LHCN-M2 (cell line): ENCODE measurements around the gene CRACDL. TPM values are rescaled to one million over a fixed set of nuclear protein-coding genes. Genes with fewer than 3 reads are reported as not detected.
"Not testable (repeated sequence)": the region's sequence is repeated elsewhere in the genome, so short reads cannot be mapped to it uniquely, and the experiment has no call there.

Experiments
- DNase-seq: peaks from one replicate; pipeline ENCODE4 v3.0.0-alpha.2; 2012; ENCODE audit warnings: low read depth
- total RNA-seq: library from RNA; depleted of rRNA; stranded (reverse); fragments of >200 nt; gene quantifications from 2 replicates; pipeline ENCODE4 v1.2.3, GENCODE V29; 2014

CRACDL gene
- total RNA-seq, 1 experiment from 2014 or later: not detected

DNA sequence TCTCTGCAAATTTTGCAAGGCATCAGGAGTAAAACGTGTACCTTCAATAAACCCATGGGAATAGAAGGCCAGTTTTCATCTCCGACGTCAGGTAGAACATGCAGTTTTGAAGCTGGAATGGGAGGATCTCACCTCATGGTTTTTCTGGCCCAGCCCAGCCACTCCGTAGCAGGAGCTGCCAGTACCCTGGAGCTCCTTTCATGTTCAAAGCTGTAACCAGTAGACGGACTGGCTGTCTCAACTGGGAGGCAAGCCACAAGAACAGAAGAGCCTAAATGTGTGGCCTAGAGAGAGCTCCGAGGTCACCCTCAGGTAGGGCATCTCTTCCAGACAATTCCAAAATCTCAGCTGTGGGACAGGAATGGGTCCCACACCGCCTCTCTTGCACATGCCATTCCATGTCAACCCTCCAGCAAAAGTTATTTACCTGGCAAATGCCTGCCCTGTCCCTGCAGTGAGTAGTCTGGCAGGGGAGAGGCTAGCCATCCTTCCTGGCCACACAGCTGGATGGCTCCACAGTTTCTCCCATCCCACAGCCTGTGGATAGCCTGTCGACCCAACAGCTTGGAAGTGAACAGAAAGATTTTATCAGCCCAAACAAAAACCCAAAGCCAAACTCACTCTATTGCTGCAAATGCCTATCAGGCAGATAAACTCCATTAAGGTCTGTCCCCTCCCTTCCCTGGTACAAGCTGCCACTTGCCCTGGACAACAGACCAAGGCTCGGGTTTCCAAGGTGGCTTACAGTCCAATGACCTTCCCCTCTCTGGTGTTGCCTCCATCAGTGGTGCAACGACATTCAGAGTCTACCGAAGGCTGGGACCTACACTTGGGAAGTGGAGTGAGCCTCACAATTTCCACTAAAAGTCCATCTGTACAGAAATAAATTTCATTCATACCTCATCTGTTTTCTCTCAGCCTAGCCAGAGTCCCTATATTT is 27.8 kb downstream of the CRACDL start:
- no peak for DNase-seq

DNA sequence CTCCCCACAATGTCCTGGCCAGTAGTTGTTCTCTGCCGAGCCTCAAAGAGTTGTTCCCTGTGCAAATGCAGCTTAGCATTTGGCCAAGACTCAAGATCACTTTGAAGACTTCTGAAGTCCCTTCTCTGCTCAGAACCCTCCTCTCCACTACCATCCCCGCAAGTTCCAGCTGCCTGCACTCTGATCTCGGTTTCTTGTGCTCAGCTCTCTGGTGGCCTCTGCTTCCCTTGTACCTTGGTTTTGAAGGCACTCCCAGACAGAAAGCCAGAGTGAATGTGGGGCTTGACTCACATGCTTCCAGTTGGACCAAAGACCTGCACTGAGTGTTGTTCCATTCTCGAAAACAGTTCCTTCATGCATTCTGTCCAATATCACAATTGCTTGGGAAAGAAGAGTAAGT is 28.6 kb downstream of the CRACDL start:
- no peak for DNase-seq

DNA sequence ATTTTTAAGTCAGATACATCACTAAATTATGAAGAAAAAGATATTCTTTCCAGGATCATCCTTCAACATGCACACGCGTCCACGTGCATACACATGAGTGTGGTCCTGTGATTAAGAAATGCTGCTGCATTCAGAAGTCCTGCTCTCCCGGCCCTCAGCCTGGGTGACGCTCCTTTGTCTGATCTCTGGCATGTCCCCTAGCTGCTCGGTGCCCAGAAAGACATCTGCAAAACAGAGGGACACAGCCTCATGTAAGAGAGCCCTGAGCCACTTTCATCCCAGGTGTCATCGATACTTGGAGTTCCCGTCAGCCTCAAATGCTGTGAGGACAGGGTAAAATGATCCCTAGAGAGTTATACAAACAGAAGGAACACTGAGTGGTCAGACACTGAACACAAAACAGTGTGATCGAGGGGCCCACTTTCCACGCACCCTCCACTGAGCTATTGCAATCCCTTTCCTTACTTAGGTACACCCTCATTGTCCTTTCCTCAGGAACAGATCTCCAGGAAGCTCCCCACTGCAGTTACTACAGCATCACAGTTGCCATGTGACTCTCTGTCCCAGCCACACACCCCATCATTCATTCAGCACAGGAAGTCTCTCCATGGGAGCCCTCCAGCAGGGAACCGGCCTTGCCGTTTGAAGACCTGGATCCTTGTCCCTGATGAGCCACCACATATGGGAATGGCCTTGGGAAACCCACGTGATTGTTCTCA is 32.1 kb downstream of the CRACDL start:
- DNase-seq: no peak

DNA sequence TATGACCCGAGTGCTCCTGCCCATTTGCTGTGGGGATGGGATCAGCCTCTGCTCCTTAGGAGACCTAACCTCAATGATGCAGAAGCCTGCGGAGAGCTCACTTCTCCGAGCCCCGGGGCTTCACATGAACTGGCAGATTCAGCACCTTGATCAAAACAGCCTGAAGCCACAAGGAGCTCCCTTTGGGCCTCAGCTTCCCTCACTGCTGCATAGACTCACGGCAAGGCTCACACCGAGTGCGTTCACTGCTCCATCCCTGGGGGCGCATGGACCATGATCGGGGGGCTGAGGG is 33.0 kb downstream of the CRACDL start:
- DNase-seq: no peak

GRCh38 chr2:98902209-98903063 is 33.6 kb downstream of the CRACDL start:
- no peak for DNase-seq

DNA sequence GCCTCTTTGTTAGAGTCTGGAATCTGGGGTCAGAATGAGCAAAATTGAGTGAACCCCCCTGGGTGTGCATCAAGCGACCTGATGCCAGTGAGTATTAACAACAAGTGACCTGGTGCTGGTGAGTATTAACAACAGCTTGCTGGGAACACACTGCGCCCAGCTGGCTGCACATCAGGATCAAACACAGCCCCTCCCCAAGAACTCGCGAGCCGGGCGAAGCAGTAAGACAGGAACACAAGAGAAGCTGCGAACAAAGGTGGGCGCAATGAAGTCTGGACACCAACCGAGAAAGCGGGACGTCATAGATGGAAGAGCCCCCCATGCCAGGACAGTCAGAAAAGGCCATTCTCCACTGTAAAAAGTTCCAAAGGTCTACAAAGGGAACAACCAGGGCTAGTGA is 34.3 kb downstream of the CRACDL start:
- no peak for DNase-seq

DNA sequence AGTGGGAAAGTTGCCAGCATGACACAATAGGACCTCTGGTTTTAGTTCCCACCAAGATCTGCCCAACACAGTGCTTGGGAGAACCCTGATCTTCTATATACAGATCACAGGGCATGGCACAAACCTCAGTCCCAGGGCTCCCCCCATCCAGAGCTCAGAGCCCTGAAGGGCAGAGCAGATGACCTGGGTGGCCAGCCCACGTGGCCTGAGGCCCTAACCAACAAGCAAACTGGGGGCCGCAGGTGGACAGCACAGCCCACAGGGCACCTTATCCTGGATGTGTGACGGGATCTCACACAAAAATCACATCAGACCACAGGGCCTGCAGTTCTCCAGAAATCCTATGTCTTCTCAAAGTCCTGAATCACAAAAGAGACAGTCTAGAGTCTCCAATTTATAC is 34.7 kb downstream of the CRACDL start:
- DNase-seq: no peak

- DNase-seq: no peak
Observed at GRCh38 chr2:98900721-98901120, 35.3 kb downstream of the CRACDL start.

DNA sequence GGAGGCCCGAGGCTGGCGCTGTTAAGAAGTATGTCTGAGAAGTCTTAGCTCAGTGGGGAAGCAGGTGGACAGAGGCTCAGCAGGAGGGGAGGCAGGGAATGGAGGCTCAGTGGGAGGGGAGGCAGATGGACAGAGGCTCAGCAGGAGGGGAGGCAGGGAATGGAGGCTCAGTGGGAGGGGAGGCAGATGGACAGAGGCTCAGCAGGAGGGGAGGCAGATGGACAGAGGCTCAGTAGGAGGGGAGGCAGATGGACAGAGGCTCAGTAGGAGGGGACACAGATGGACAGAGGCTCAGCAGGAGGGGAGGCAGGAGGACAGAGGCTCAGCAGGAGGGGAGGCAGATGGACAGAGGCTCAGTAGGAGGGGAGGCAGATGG is 36.3 kb downstream of the CRACDL start:
- not testable (repeated sequence) for DNase-seq

DNA sequence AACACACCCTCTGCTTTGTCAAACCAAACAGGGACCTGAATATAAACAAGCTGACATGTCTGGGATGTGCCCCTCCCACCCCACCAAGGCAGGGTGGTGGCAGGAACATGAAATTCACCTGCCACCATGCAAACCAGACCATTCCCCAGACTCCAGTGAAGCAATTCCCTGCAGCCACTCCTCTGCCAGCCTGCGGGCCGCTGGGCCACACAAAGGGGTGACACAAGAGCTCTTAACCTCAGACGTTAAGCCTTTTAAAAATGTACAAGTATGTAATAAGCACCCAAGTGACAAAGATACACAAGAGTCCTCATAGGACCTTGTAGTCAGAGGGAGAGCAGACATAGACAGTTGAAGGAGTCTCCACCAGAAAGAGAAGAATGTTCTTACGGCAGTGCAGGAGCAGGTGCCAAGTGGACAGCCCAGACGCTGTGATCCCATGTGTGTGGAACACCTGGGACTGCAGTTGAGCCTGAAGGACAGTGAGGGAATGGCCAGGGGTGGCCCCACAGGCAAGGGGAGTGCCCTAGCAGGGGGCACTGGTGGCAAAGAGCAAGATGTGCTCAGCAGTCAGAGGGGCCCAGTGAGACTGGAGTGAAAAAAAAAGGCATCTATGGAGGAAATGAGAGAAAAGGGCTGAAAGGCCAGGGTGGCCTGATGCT is 36.9 kb downstream of the CRACDL start:
- no peak for DNase-seq

DNA sequence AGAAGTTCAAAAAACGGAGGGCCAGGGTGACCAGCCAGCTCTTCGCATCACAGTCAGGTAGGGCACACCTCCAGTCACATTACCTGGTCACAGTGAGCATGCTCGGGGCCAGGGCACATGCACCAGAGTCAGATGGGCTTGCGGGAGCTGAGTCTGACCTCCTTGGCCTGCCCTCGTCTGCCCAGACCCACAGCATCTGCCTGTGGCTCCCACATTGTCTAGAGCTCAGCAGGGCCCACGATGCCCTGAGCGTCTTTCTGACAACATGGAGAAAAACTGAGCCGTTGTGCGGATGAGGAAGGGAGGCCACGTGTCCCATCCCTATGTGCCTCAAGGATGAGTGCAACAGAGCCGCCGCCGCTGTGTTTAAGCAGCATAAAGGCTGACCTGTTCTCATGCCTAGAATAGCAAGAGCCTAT is 37.6 kb downstream of the CRACDL start:
- DNase-seq: no peak

GRCh38 chr2:98897746-98898145 is 38.3 kb downstream of the CRACDL start:
- no peak for DNase-seq

GRCh38 chr2:98896944-98897343 is 39.1 kb downstream of the CRACDL start:
- DNase-seq: no peak

DNA sequence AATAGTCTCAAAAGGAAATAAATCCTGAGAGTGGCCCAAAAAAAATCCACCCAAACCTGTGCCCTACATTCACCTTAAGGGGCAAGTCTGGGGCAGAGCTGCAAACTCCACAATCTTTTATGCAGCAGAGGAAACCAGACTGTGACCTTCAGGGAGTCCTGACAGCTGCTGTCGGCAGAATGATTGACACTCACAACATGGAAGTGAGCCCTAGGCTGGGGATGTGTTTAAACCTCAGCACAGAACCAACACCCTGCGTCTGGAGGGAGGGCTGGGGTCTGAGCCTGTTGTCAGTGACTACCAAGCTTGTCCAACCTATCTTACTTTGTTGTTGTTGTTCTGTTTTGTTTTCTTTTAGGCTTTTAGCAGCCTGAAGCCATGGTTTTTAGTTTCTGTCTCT is 39.6 kb downstream of the CRACDL start:
- DNase-seq: peak; percentile 43

DNA sequence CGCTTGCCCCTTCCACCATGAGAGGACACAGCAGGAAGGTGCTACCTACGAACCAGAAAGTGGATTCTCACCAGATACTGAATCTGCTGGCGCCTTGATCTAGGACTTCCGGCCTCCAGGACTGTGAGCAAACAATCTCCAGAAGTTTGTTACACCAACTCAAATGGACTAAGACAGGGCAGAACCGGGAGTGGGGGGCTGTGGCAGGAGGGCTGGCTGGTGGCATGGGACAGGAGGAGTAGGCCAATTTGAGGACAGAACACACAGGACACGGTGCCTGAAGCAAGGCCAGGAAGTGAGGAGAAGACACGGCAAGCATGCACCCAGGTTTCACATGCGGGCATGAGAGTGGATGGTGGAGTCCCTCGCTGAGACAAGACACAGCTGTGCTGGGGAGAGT is 40.1 kb downstream of the CRACDL start:
- no peak for DNase-seq

- DNase-seq: no peak
Observed at GRCh38 chr2:98895221-98895620, 40.8 kb downstream of the CRACDL start.

DNA sequence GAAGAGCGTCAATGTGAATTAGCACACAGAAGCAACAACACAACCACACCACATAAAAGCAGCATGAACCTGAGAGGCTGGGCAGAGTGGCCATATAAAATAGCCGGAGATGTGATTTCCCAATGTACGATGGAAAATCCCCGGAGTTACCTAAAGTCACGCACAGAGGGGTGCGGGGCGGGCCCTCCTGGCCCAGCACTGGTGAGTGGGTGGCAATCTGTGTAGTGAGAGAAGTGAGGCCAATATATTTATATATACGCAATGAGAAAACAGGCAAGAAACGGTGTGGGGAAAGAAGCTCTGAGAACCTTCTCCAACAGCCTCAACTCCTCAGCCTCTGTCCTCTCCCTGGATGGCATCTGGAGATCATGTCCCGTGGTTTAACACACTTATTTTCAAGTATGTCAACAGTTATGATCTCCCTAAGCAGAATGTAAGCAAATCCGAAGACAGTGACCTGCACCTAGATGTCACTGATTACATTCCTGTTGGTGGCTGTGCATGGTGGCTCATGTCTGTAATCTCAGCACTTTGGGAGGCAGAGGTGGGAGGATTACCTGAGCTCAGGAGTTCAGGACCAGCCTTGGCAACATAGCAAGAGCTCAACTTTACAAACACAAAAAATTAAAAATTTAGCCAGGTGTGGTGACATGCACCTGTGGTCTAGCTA is 41.6 kb downstream of the CRACDL start:
- DNase-seq: no peak

- DNase-seq: no peak
Observed at GRCh38 chr2:98893911-98894321, 42.1 kb downstream of the CRACDL start.

DNA sequence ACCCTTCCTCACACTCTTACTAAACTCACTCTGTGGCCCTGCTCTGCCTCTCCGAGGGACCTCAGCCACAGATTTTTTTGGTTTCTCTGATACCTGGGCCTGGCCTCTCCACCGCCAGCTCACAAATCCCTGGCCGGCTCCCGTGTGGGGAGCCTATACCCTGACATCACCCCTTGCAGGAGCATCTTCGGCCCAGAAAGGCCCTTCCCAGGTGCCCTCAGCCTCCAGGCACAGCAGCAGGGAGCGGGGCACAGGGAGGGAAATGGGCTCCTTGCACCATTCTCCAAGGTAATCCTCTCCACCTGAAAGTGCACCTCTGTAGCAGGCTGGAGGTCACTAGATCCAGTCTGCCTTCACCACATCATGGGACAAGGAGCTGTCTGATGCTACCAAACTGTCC is 43.2 kb downstream of the CRACDL start:
- DNase-seq: no peak

- no peak for DNase-seq
Observed at GRCh38 chr2:98891591-98891990, 44.4 kb downstream of the CRACDL start.

DNA sequence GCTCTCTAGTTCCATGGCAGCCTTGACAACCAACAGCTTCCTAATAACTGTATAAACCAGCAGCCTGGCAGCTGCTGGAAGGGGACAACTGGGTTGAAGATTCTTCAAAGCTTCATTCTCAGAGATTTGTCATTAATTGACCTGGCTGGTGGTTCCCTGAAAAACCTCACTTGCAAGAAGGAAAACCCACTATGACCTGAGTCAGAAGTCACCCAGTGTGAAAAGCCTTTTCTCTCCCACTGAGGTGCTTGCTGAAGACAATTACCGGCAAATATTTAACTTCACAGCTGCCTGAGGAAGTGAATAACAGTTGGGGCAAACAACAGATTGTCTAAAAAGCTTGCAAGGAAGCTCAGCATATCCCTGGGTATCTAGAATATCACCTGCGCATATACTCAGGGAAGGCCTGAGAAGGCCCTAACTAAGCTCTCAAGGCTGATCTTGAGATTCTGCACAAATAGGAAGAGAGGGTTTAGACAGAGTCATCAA is 49.9 kb downstream of the CRACDL start:
- DNase-seq: no peak
